ENCODE data around the gene HOXA1. TPM values are rescaled to one million over a fixed set of nuclear protein-coding genes. Genes with fewer than 3 reads are reported as not detected.

HOXA1 gene
- total RNA-seq, 2 donors from 2014 or later, result 0.39 TPM; not detected in 1

DNA sequence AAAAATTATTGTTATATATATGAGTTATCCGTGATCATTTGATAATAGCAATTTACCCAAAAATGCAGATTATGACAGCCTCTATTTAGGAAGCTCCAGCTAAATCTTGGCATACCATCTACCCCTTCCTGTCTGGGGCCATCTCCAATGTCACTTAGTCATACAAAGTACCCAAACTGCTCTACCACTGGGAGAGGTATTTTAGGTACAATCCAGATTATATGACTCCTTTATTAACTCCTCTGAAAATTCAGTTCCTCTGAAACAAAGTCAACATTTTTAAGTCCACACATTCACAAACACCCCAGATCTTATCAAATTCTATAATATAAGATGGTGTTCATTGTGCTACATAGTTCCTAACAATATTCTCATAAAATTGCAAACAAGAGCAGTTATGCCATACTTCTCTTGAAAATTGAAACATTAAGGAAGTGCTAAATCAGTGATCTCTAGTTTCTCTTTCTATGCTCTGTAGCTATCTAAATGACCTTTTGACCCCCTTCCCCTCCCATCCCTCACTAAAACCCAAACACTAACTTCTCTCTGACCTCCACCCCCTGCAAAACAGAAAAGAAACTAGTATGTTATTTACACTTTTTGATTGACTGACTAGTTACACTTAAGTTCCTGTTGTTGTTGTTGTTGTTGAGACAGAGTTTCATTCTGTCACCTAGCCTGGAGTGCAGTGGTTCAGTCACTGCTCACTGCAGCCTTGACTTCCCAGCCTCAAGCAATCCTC, 16.4 kb downstream of the HOXA1 start:
- no peaks in the 10 kb centered on the region for H3K36me3 Mint-ChIP-seq (ENCODE audit: low read depth)
- ATAC-seq (replicated peaks), result no peak
- H3K27ac Mint-ChIP-seq, result no peak overlapping the region
- no peaks in the 10 kb centered on the region for H3K9me3 Mint-ChIP-seq
- H3K4me3 Mint-ChIP-seq, result no peak overlapping the region
- peaks cover 9% of the 10 kb centered on the region for H3K27me3 Mint-ChIP-seq
- H3K4me1 Mint-ChIP-seq, result no peaks in the 10 kb centered on the region

DNA sequence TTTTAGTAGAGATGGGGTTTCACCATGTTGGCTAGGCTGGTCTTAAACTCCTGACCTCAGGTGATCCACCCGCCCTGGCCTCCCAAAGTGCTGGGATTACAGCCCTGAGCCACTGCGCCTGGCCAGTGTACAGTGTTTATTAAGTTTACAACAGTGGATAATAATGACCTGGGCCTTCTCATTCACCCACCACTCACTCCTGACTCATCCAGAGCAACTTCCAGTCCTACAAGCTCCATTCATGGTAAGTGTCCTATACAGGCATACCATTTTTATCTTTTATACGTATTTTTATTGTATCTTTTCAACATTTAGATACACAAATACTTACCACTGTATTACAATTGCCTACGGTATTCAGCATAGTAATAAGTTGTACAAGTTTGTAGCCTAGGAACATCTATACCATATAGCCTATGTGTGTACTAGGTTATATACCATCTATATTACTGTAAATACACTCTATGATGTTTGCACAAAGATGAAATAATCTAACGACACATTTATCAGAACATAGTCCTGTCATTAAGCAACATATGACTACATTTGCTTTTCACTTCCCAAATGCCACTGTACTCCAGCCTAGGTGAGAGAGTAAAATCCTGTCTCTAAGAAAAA, 17.1 kb downstream of the HOXA1 start:
- Mint-ChIP-seq H3K36me3 (ENCODE audit: low read depth) (no peaks in the 10 kb centered on the region), H3K27me3 (peaks cover 13% of the 10 kb centered on the region), H3K9me3 (no peaks in the 10 kb centered on the region), H3K4me3 (no peak overlapping the region), H3K4me1 (no peaks in the 10 kb centered on the region), H3K27ac (no peak overlapping the region)
- ATAC-seq (replicated peaks), result no peak

DNA sequence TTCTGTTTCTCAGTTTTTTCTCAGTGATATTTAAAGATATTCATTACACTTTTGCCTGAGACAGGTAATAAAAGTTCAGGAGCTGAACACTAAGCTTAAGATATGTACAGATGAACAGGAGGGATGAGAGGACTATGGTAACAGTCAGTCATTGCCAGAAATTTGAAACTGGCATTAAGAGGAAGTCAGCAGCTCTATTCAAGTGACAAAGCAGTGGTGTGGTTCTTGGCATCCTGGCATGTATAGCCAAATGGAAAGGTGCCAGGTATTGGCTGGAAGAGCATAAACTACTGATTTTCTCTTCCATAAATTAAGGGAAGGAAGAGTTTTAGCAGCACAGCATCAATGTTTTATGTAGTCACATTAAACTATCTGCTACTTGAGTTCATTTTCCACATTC, 22.7 kb downstream of the HOXA1 start:
- H3K4me3 Mint-ChIP-seq, result no peak overlapping the region
- H3K27ac Mint-ChIP-seq, result no peak overlapping the region

GRCh38 chr7:27071622-27072390, 24.0 kb downstream of the HOXA1 start:
- ATAC-seq (replicated peaks), result no peak
- H3K4me1 Mint-ChIP-seq, result no peaks in the 10 kb centered on the region
- no peak overlapping the region for H3K27ac Mint-ChIP-seq
- H3K4me3 Mint-ChIP-seq, result no peak overlapping the region
- H3K36me3 Mint-ChIP-seq (ENCODE audit: low read depth), result no peaks in the 10 kb centered on the region
- H3K27me3 Mint-ChIP-seq, result peaks cover 24% of the 10 kb centered on the region
- no peaks in the 10 kb centered on the region for H3K9me3 Mint-ChIP-seq

More for the DNA sequence above, 22.7 kb downstream of the HOXA1 start:
- Mint-ChIP-seq H3K36me3 (ENCODE audit: low read depth) (no peaks in the 10 kb centered on the region), H3K27me3 (peaks cover 17% of the 10 kb centered on the region), H3K4me1 (no peaks in the 10 kb centered on the region), H3K9me3 (no peaks in the 10 kb centered on the region)
- ATAC-seq (replicated peaks), result no peak

- no peak for ATAC-seq (replicated peaks)
- peaks cover 16% of the 10 kb centered on the region for H3K27me3 Mint-ChIP-seq
Observed at GRCh38 chr7:27068259-27068658, 27.5 kb downstream of the HOXA1 start.

DNA sequence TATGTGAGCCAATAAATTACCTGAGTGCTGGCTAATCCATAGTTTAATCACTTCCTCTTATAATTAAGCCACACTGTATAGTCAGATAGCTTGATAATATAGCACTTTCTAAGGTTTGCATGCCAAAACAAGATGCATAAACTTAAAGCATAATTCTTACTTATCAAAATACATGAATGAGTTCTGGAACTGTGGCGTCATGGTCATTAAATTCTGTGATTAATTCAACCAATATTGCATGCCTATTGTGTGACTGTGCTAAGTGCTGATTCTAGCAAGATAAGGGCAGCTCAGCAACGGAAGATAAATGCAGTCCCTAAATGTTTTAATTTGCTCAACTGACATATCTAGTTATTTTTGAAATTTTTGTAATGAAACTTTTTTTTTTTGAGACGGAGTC, 29.7 kb downstream of the HOXA1 start:
- Mint-ChIP-seq H3K4me1 (no peaks in the 10 kb centered on the region), H3K27me3 (peaks cover 12% of the 10 kb centered on the region), H3K9me3 (no peaks in the 10 kb centered on the region), H3K36me3 (ENCODE audit: low read depth) (no peaks in the 10 kb centered on the region), H3K27ac (no peak overlapping the region), H3K4me3 (no peak overlapping the region)
- no peak for ATAC-seq (replicated peaks)

More at GRCh38 chr7:27068259-27068658, 27.5 kb downstream of the HOXA1 start:
- no peaks in the 10 kb centered on the region for H3K9me3 Mint-ChIP-seq
- H3K4me1 Mint-ChIP-seq, result no peaks in the 10 kb centered on the region
- no peak overlapping the region for H3K4me3 Mint-ChIP-seq
- H3K36me3 Mint-ChIP-seq (ENCODE audit: low read depth), result no peaks in the 10 kb centered on the region
- no peak overlapping the region for H3K27ac Mint-ChIP-seq

DNA sequence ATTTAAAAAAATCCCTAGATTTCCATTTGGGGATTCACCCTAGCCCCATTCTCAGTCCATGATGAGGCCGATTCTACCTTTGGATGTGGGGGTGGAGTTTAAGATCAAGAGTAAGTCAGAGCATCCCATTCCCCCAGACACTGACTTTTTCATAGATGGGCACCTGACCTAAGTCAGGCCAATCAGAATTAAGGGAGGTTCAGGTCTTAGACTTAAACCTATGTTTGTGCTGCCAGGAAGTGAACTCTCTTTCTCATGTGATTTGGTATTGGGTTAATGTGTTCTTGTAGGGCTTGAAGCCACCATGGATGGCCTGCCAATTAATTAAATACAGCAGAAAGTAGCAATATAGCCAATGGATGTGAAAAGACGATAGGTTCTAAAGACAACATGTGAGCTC, 30.1 kb downstream of the HOXA1 start:
- no peak for ATAC-seq (replicated peaks)
- Mint-ChIP-seq H3K9me3 (no peaks in the 10 kb centered on the region), H3K4me1 (no peaks in the 10 kb centered on the region), H3K27me3 (peaks cover 15% of the 10 kb centered on the region), H3K36me3 (ENCODE audit: low read depth) (no peaks in the 10 kb centered on the region), H3K27ac (no peak overlapping the region), H3K4me3 (no peak overlapping the region)

GRCh38 chr7:27064661-27065060, 31.1 kb downstream of the HOXA1 start:
- Mint-ChIP-seq H3K36me3 (ENCODE audit: low read depth) (no peaks in the 10 kb centered on the region), H3K4me1 (no peaks in the 10 kb centered on the region), H3K9me3 (no peaks in the 10 kb centered on the region), H3K27me3 (peaks cover 20% of the 10 kb centered on the region), H3K4me3 (no peak overlapping the region), H3K27ac (no peak overlapping the region)
- ATAC-seq (replicated peaks), result no peak

DNA sequence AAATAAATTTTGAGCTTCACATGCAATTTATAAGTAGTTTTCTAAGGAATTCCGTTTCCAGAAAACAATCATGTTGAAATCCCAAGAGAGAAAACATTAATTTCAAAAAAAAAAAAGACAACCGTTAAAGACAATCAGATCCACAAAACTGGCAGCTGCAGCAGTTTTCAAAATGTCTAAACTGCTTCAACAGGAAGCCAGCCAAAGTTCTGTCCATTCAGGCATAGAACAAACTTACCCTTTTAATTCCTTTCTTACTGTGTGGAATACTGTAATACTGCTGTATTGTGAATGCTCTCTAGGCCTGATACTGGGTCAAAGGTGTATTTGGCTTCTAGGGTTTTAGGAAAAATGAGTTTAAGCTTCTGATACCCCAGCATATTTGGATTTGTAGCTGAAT, 31.6 kb downstream of the HOXA1 start:
- no peak for ATAC-seq (replicated peaks)
- H3K36me3 Mint-ChIP-seq (ENCODE audit: low read depth), result no peaks in the 10 kb centered on the region
- no peak overlapping the region for H3K4me3 Mint-ChIP-seq
- no peaks in the 10 kb centered on the region for H3K9me3 Mint-ChIP-seq
- H3K4me1 Mint-ChIP-seq, result no peaks in the 10 kb centered on the region
- peaks cover 20% of the 10 kb centered on the region for H3K27me3 Mint-ChIP-seq
- H3K27ac Mint-ChIP-seq, result no peak overlapping the region

DNA sequence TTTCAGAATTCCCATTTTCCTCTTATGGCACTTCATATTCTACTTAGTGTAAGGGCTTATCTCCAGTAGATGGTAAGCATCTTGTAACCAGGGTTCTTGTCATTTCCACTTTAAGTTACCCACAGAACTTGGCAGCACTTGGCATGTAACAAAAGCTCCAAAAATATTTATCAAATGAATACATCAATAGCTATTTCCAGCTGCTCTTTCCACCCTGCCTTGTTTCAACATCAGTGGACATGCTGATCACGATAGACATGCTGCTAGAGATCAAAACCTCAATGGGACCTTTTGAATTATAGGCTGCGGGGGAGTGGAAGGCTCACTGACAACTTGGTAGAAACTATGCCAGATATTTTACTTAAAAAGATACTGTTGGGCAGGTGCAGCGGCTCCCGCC, 32.9 kb downstream of the HOXA1 start:
- peaks cover 24% of the 10 kb centered on the region for H3K27me3 Mint-ChIP-seq
- H3K9me3 Mint-ChIP-seq, result no peaks in the 10 kb centered on the region
- H3K4me1 Mint-ChIP-seq, result no peaks in the 10 kb centered on the region
- no peak for ATAC-seq (replicated peaks)
- H3K4me3 Mint-ChIP-seq, result no peak overlapping the region
- no peak overlapping the region for H3K27ac Mint-ChIP-seq
- H3K36me3 Mint-ChIP-seq (ENCODE audit: low read depth), result no peaks in the 10 kb centered on the region

DNA sequence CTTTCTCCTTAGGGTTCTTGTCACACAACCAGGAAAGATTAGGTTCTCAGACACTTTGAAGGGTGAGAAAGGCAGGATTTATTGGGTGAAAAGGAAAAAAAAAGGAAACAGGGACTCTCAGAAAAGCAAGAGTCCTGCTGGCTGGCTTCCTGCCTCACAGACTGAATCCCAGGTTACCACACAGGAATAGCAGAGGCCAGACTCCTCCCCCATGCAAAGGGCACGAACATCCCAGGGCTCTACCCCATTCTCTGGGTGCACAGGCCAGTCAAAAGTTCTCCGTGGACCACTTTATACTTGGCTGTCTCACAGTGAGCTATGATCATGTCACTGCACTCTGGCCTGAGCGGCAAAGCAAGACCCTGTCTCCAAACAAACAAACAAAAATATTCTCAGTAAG, 42.6 kb downstream of the HOXA1 start:
- Mint-ChIP-seq H3K9me3 (no peaks in the 10 kb centered on the region), H3K36me3 (ENCODE audit: low read depth) (no peaks in the 10 kb centered on the region), H3K27ac (no peak overlapping the region), H3K4me3 (no peak overlapping the region), H3K4me1 (no peaks in the 10 kb centered on the region), H3K27me3 (peaks cover 3% of the 10 kb centered on the region)
- ATAC-seq (replicated peaks), result no peak

- Mint-ChIP-seq H3K36me3 (ENCODE audit: low read depth) (no peaks in the 10 kb centered on the region), H3K27me3 (peaks cover 3% of the 10 kb centered on the region), H3K27ac (no peak overlapping the region), H3K4me3 (no peak overlapping the region), H3K4me1 (no peaks in the 10 kb centered on the region), H3K9me3 (no peaks in the 10 kb centered on the region)
- no peak for ATAC-seq (replicated peaks)
Observed at GRCh38 chr7:27051451-27051850, 44.3 kb downstream of the HOXA1 start.

DNA sequence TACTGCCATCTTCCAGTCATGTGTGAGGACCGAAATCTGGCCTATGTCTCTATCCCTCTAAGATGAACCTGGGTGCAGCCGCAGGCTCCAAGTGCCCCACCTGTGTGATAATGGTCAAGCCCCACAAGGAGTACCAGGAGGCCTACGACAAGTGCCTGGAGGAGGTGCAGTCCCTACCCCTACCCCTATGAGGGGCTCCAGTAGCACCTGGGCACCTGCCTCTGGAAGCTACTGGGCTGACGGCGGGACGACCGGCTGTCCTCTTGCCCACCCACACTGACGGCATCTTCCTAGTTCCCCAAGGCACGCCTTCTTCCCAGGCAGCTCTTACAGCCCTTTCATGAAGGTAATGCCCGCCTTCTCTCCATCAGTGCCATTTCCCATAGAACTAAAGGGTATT, 47.4 kb downstream of the HOXA1 start:
- Mint-ChIP-seq H3K27me3 (peaks cover 4% of the 10 kb centered on the region), H3K27ac (no peak overlapping the region), H3K4me1 (no peaks in the 10 kb centered on the region), H3K36me3 (ENCODE audit: low read depth) (no peaks in the 10 kb centered on the region), H3K9me3 (no peaks in the 10 kb centered on the region), H3K4me3 (no peak overlapping the region)
- no peak for ATAC-seq (replicated peaks)

DNA sequence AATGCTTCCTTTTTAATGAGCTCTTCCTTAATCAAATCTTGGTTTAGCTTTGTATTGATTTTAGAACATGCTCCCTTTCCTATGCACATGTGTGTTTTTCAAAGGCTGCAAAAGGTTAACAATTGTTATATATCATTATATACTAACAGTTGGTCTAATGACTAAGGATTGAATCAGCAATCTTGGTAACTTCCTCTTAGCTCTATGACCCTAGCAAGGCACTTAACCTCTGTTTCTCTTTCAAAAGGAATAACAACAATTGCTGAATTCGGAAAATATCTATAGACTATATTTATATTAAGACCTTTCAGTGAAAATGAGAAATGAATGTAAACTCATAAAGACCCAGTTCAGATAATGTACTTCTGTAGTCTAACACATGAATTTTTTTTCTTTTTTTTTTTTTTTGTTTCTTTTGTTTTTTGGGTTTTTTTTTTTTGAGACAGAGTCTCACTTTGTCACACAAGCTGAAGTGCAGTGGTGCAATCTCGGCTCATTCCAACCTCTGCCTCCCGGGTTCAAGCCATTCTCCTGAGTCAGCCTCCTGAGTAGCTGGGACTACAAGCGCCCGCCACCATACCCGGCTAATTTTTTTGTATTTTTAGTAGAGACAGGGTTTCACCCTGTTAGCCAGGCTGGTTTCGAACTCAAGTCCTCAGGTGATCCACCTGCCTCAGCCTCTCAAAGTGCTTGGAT, 48.8 kb downstream of the HOXA1 start:
- Mint-ChIP-seq H3K27ac (no peak overlapping the region), H3K4me1 (no peaks in the 10 kb centered on the region), H3K9me3 (no peaks in the 10 kb centered on the region), H3K36me3 (ENCODE audit: low read depth) (no peaks in the 10 kb centered on the region), H3K4me3 (no peak overlapping the region), H3K27me3 (peaks cover 14% of the 10 kb centered on the region)
- ATAC-seq (replicated peaks), result no peak

Data from activated T-helper 17 cell treated with anti-CD3 and anti-CD28 coated beads, Interleukin-2, amount 50 U/mL, for 72 hours (primary cell).